Measurements from ENCODE around the gene INPP5A.

GRCh38 chr10:132577350-132578003, 39.9 kb downstream of the INPP5A start:
- no peak for TF ChIP-seq POLR2A (IDR thresholded peaks at IDR 0.05; ENCODE audit: low read length)
- no peak for TF ChIP-seq GATA1 (IDR thresholded peaks at IDR 0.05; ENCODE audit: low read depth, low read length)

Data from erythroblast (primary cell).